ENCODE measurements around the gene TEKT3. TPM values are rescaled to one million over a fixed set of nuclear protein-coding genes. Genes with fewer than 3 reads are reported as not detected.

The TEKT3 gene
- polyA plus RNA-seq, 1 of the 3 experiments (the other 2 are of a cell fraction) = 0.62 TPM

DNA sequence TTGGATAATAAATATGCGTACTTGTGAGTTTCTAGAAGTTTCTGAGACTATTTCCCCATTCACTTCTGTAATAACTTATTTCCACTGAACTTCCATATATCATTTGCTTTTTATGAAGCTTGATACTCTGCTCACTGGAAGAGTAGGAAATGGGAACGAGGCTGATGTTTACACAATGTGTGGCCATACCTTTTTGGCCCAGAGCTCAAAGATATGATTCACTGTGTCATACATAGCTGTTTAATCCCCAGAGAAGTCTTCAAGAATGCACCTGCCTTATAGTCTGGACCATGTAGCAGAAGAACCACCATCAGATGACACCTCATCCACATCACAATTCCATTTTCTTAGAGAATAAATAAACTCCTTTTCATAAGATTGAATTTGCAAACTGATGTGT is 40.3 kb upstream of the TEKT3 start:
- Histone ChIP-seq H3K79me2 (ENCODE audit: insufficient read depth) (no peaks in the 10 kb centered on the region), H3K27ac (ENCODE audit: low read depth in 2 of 2, low read length in 1 of 2) (no peak overlapping the region), H3F3A (replicated peaks; ENCODE audit: insufficient read depth) (no peaks in the 10 kb centered on the region), H3K27me3 (ENCODE audit: insufficient read depth) (no peaks in the 10 kb centered on the region), H3K9me3 (no peaks in the 10 kb centered on the region), H3K9me2 (no peaks in the 10 kb centered on the region), H3K4me3 (ENCODE audit: low read depth in 2 of 2, low read length in 1 of 2) (no peak overlapping the region), H3K9ac (no peak overlapping the region), H3K4me1 (ENCODE audit: control insufficient read depth in 1 of 2, insufficient read depth in 2 of 2, low read depth in 1 of 2, low read length in 1 of 2) (peaks cover 0 to 10% of the 10 kb centered on the region in 2 experiments; a peak in 2 of 4 replicates), H2AFZ (ENCODE audit: low read depth) (no peak overlapping the region), H3K4me2 (no peak overlapping the region), H3K36me3 (replicated peaks in 1 of 2; ENCODE audit: control insufficient read depth in 1 of 2, insufficient read depth in 2 of 2, low read length in 1 of 2) (no peaks in the 10 kb centered on the region), H4K20me1 (ENCODE audit: insufficient read depth) (no peaks in the 10 kb centered on the region)
- CTCF ChIA-PET = interaction anchor here (0.8 kb wide), 1 partner anchor 89 kb away, joined by 3 read pairs; no protein-coding TSS in a partner anchor
- 64% methylated on average over 2 of the region's 2 CpGs for WGBS (ENCODE audit: low lambda C conversion rate)
- POLR2A ChIA-PET = no interaction called here
- no peak for DNase-seq
- TF ChIP-seq FOXJ3 (CRISPR knock-in tag; IDR thresholded peaks at IDR 0.05) (no peak), NFIC (IDR thresholded peaks at IDR 0.05; ENCODE audit: borderline replicate concordance) (no peak), ELF1 (IDR thresholded peaks at IDR 0.05) (no peak), NRF1 (IDR thresholded peaks at IDR 0.05; ENCODE audit: low read depth, low read length) (no peak), TCF12 (IDR thresholded peaks at IDR 0.05) (no peak), SMC3 (IDR thresholded peaks at IDR 0.05; ENCODE audit: low read depth, low read length) (no peak), GABPA (IDR thresholded peaks at IDR 0.05; ENCODE audit: low read depth) (no peak)
- TF ChIP-seq, protein P1, sequence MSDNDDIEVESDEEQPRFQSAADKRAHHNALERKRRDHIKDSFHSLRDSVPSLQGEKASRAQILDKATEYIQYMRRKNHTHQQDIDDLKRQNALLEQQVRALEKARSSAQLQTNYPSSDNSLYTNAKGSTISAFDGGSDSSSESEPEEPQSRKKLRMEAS (IDR thresholded peaks at IDR 0.05; ENCODE audit: low read depth) = no peak
- TF ChIP-seq, protein P2, sequence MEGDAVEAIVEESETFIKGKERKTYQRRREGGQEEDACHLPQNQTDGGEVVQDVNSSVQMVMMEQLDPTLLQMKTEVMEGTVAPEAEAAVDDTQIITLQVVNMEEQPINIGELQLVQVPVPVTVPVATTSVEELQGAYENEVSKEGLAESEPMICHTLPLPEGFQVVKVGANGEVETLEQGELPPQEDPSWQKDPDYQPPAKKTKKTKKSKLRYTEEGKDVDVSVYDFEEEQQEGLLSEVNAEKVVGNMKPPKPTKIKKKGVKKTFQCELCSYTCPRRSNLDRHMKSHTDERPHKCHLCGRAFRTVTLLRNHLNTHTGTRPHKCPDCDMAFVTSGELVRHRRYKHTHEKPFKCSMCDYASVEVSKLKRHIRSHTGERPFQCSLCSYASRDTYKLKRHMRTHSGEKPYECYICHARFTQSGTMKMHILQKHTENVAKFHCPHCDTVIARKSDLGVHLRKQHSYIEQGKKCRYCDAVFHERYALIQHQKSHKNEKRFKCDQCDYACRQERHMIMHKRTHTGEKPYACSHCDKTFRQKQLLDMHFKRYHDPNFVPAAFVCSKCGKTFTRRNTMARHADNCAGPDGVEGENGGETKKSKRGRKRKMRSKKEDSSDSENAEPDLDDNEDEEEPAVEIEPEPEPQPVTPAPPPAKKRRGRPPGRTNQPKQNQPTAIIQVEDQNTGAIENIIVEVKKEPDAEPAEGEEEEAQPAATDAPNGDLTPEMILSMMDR (IDR thresholded peaks at IDR 0.05) = no peak
- TF ChIP-seq, protein P3, sequence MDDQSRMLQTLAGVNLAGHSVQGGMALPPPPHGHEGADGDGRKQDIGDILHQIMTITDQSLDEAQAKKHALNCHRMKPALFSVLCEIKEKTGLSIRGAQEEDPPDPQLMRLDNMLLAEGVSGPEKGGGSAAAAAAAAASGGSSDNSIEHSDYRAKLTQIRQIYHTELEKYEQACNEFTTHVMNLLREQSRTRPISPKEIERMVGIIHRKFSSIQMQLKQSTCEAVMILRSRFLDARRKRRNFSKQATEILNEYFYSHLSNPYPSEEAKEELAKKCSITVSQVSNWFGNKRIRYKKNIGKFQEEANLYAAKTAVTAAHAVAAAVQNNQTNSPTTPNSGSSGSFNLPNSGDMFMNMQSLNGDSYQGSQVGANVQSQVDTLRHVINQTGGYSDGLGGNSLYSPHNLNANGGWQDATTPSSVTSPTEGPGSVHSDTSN (IDR thresholded peaks at IDR 0.05) = no peak

DNA sequence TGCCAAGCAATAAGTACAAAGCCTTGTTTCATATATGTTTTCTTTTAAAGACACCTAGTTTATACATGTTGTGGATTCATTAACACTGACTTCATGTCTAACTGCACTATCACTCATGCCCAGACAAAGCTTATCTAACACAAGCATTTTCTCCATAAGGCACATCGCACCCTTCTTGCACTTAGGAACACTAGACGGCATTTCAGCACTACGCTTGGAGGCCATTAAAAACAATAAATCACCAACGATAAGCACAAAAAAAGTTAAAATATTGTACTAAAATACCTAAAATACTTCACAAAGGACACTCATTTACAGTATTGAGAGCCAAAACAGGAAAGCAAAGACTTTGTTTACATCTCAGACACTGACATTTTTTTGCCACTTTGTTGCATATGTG is 39.0 kb upstream of the TEKT3 start:
- peaks cover 0 to 10% of the 10 kb centered on the region in 2 experiments; a peak in 2 of 4 replicates for H3K4me1 ChIP-seq (ENCODE audit: control insufficient read depth in 1 of 2, insufficient read depth in 2 of 2, low read depth in 1 of 2, low read length in 1 of 2)
- no peaks in the 10 kb centered on the region for H3K27me3 ChIP-seq (ENCODE audit: insufficient read depth)
- H3F3A ChIP-seq (replicated peaks; ENCODE audit: insufficient read depth) = no peaks in the 10 kb centered on the region
- H4K20me1 ChIP-seq (ENCODE audit: insufficient read depth) = no peaks in the 10 kb centered on the region
- 64% methylated on average over 4 of the region's 4 CpGs for WGBS (ENCODE audit: low lambda C conversion rate)
- H3K79me2 ChIP-seq (ENCODE audit: insufficient read depth) = no peaks in the 10 kb centered on the region
- no peaks in the 10 kb centered on the region for H3K36me3 ChIP-seq (replicated peaks in 1 of 2; ENCODE audit: control insufficient read depth in 1 of 2, insufficient read depth in 2 of 2, low read length in 1 of 2)
- H3K4me3 ChIP-seq (ENCODE audit: low read depth in 2 of 2, low read length in 1 of 2) = no peak overlapping the region
- H3K9me2 ChIP-seq = no peaks in the 10 kb centered on the region
- POLR2A ChIA-PET = no interaction called here
- DNase-seq = no peak
- H2AFZ ChIP-seq (ENCODE audit: low read depth) = no peak overlapping the region
- CTCF ChIA-PET = no interaction called here
- H3K9me3 ChIP-seq = no peaks in the 10 kb centered on the region
- TF ChIP-seq TCF12 (IDR thresholded peaks at IDR 0.05) = no peak
- no peak for TF ChIP-seq JUND (IDR thresholded peaks at IDR 0.05)
- TF ChIP-seq, protein P4, sequence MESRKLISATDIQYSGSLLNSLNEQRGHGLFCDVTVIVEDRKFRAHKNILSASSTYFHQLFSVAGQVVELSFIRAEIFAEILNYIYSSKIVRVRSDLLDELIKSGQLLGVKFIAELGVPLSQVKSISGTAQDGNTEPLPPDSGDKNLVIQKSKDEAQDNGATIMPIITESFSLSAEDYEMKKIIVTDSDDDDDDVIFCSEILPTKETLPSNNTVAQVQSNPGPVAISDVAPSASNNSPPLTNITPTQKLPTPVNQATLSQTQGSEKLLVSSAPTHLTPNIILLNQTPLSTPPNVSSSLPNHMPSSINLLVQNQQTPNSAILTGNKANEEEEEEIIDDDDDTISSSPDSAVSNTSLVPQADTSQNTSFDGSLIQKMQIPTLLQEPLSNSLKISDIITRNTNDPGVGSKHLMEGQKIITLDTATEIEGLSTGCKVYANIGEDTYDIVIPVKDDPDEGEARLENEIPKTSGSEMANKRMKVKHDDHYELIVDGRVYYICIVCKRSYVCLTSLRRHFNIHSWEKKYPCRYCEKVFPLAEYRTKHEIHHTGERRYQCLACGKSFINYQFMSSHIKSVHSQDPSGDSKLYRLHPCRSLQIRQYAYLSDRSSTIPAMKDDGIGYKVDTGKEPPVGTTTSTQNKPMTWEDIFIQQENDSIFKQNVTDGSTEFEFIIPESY (IDR thresholded peaks at IDR 0.05; ENCODE audit: borderline replicate concordance, low read depth) = no peak
- no peak for TF ChIP-seq MEF2A (IDR thresholded peaks at IDR 0.05; ENCODE audit: borderline replicate concordance, low read depth)
- TF ChIP-seq, protein P5, sequence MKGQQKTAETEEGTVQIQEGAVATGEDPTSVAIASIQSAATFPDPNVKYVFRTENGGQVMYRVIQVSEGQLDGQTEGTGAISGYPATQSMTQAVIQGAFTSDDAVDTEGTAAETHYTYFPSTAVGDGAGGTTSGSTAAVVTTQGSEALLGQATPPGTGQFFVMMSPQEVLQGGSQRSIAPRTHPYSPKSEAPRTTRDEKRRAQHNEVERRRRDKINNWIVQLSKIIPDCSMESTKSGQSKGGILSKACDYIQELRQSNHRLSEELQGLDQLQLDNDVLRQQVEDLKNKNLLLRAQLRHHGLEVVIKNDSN (IDR thresholded peaks at IDR 0.05; ENCODE audit: borderline replicate concordance, low read depth) = no peak
- TF ChIP-seq SMC3 (IDR thresholded peaks at IDR 0.05; ENCODE audit: low read depth, low read length) = no peak
- TF ChIP-seq, protein P3 (IDR thresholded peaks at IDR 0.05) = no peak
- no peak for TF ChIP-seq RXRA (IDR thresholded peaks at IDR 0.05; ENCODE audit: borderline replicate concordance, low read depth)
- no peak for TF ChIP-seq EP300 (IDR thresholded peaks at IDR 0.05; ENCODE audit: borderline replicate concordance in 1 of 2, low read depth in 1 of 2, low read length in 1 of 2)
- TF ChIP-seq, protein P6, sequence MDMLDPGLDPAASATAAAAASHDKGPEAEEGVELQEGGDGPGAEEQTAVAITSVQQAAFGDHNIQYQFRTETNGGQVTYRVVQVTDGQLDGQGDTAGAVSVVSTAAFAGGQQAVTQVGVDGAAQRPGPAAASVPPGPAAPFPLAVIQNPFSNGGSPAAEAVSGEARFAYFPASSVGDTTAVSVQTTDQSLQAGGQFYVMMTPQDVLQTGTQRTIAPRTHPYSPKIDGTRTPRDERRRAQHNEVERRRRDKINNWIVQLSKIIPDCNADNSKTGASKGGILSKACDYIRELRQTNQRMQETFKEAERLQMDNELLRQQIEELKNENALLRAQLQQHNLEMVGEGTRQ (IDR thresholded peaks at IDR 0.05; ENCODE audit: borderline replicate concordance, low read depth, low read length) = no peak
- H3K4me2 ChIP-seq = no peak overlapping the region
- no peak overlapping the region for H3K9ac ChIP-seq
- no peak overlapping the region for H3K27ac ChIP-seq (ENCODE audit: low read depth in 2 of 2, low read length in 1 of 2)

All from SK-N-SH (cell line).